Upper lobe of right lung (tissue), 1 donor: ENCODE measurements around the gene PTPRG. TPM values are rescaled to one million over a fixed set of nuclear protein-coding genes. Genes with fewer than 3 reads are reported as not detected.

Source experiments
- ATAC-seq: fragments of 200-7000 bp; cut with Tn5 transposase; one replicate; pipeline ENCODE4 v1.9.1; 2020; ENCODE audit warnings: mild to moderate bottlenecking, moderate library complexity
- DNase-seq: peaks from one replicate; pipeline ENCODE4 v3.0.0-alpha.2; 2020
- H3K27ac ChIP-seq: fragments of 200-600 bp; one replicate; pipeline ENCODE4 v1.8.0; 2022
- H3K27me3 ChIP-seq: fragments of 200-600 bp; one replicate; pipeline ENCODE4 v1.8.0; 2022; ENCODE audit warnings: mild to moderate bottlenecking
- H3K36me3 ChIP-seq: fragments of 200-600 bp; one replicate; pipeline ENCODE4 v1.8.0; 2022
- H3K4me1 ChIP-seq: fragments of 200-600 bp; one replicate; pipeline ENCODE4 v1.8.0; 2022
- H3K4me3 ChIP-seq: fragments of 200-600 bp; one replicate; pipeline ENCODE4 v1.8.0; 2022; ENCODE audit warnings: mild to moderate bottlenecking
- H3K9me3 ChIP-seq: fragments of 200-600 bp; one replicate; pipeline ENCODE4 v1.8.0; 2022
- intact Hi-C: fragments of 100-400 bp; cut with DNase I; formaldehyde crosslinking; loops from one replicate; pipeline ENCODE4 v1.11.0; 2022
- total RNA-seq: library from RNA; stranded (reverse); fragmentation: NEBNext Ultra II Directional; extraction: Animal tissue kit (Norgen Biotek cat#: 25700); gene quantifications from one replicate; pipeline ENCODE4 v1.2.1, GENCODE V29; 2021
- TF ChIP-seq, protein P1 (sequence below): fragments of 200-600 bp; IDR thresholded peaks from one replicate; pipeline ENCODE4 v1.8.0; 2022; ENCODE audit warnings: antibody characterized with exemption
- donor health status: DM: no; HTN: yes; CAD: no; lungs with severe emphysema.

Gene PTPRG
- total RNA-seq, 1 donor from 2014 or later = 86.7 TPM

DNA sequence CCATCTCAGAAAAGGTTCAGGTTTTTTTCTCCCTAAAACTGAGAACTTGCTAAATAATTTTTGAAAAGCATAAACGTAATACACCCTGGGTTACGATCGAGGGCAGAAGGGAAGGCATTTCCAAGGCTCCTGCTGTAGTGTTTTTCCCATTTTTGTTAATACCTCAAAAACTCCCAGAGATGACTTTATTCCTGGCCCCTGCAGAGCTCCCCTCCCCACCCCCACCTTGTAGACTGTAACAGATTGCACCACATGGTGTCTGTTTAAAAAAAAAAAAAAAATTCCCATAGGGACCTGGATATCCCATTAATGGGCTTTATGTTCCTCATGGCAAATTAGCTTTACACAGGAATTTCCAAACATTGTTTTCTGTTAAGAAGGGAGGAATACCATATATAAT is 773.8 kb downstream of the PTPRG start:
- Histone ChIP-seq H3K27ac (no peak overlapping the region), H3K4me3 (no peak overlapping the region), H3K4me1 (no peaks in the 10 kb centered on the region), H3K27me3 (no peaks in the 10 kb centered on the region), H3K36me3 (no peaks in the 10 kb centered on the region), H3K9me3 (no peaks in the 10 kb centered on the region)
- TF ChIP-seq, protein P1, sequence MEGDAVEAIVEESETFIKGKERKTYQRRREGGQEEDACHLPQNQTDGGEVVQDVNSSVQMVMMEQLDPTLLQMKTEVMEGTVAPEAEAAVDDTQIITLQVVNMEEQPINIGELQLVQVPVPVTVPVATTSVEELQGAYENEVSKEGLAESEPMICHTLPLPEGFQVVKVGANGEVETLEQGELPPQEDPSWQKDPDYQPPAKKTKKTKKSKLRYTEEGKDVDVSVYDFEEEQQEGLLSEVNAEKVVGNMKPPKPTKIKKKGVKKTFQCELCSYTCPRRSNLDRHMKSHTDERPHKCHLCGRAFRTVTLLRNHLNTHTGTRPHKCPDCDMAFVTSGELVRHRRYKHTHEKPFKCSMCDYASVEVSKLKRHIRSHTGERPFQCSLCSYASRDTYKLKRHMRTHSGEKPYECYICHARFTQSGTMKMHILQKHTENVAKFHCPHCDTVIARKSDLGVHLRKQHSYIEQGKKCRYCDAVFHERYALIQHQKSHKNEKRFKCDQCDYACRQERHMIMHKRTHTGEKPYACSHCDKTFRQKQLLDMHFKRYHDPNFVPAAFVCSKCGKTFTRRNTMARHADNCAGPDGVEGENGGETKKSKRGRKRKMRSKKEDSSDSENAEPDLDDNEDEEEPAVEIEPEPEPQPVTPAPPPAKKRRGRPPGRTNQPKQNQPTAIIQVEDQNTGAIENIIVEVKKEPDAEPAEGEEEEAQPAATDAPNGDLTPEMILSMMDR = no peak
- intact Hi-C loops = no loop called here
- DNase-seq (no peak), ATAC-seq (no peak)

DNA sequence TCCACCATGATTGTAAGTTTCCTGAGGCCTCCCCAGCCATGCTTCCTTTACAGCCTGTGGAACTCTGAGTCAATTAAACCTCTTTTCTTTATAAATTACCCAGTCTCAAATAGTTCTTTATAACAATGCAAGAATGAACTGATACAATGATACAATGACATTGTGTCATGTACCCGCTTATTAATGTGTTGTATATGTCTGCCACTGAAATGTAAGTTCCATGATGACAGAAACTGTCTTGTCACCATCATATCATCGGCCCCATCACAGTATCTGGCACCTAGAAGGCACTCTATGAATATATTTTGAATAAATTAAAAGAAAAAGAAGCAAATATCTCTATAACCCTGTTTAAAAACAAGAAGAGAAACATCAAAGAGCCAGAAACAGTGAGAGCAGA is 782.4 kb downstream of the PTPRG start:
- Histone ChIP-seq H3K4me1 (no peaks in the 10 kb centered on the region), H3K36me3 (no peaks in the 10 kb centered on the region), H3K27ac (no peak overlapping the region), H3K27me3 (no peaks in the 10 kb centered on the region), H3K4me3 (no peak overlapping the region), H3K9me3 (no peaks in the 10 kb centered on the region)
- intact Hi-C loops = no loop called here
- DNase-seq (no peak), ATAC-seq (no peak)
- TF ChIP-seq, protein P1 = no peak
